T follicular helper cell (primary cell): ENCODE measurements around the gene PNPLA7.

ENCODE experiments used
- DNase-seq: peaks from one replicate; pipeline ENCODE4 v3.0.0-alpha.2; 2020; ENCODE audit warnings: low read depth

Gene PNPLA7

DNA sequence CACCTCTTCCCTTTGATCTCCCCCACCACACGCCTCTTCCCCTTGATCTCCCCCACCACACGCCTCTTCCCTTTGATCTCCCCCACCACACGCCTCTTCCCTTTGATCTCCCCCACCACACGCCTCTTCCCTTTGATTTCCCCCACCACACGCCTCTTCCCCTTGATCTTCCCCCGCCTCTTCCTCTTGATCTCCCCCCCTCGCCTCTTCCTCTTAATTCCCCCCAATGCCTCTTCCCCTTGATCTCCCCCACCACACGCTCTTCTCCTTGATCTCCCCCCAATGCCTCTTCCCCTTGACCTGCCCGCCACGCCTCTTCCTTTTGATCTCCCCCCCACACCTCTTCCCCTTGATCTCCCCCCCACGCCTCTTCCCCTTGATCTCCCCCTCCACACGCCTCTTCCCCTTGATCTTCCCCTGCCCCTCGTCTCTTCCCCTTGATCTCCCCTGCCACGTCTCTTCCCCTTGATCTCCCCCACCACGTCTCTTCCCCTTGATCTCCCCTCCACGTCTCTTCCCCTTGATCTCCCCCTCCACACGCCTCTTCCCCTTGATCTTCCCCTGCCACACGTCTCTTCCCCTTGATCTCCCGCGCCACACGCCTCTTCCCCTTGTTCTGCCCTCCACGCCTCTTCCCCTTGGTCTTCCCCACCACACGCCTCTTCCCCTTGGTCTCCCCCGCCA lies 99.5 kb downstream of the PNPLA7 start:
- DNase-seq = peak; percentile 38

GRCh38 chr9:137449931-137450538 lies 100.2 kb downstream of the PNPLA7 start:
- DNase-seq = no peak

DNA sequence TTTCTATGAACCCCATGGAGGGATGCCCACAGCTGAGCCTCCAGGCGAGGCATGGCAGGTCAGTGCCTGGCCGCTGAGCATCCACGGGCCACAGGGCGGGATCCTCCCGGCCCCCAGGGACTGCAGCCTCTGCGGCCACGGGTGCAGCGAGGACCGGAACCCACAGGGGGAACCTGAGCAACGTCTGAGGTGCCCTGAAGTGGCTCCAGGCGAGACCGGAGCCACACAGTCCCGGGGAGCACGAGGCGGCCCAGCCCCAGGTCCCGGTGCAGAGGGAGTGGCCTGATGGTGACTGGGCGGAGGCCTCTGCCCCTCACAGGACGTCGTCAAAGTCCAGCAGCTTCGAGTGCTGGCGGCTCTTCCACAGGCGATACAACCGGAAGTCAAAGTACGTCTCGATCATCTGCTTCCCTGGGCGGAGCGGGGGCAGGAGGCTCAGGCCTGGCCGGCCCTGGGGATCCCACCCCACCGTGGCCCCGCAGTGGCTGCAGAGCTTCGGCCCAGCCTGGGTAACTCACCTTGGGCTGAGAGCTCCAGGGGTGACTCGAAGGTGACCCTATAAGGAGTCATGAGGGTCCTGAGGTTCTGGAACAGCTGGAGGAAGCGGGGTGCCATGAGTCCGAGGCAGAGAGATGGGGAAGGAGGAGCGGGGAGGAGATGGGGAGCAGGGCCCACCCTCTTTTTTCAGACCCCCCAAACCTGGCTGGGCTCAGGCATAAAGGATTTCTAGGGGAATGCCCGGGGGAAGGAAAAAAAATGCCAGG lies 100.9 kb downstream of the PNPLA7 start:
- DNase-seq = no peak

DNA sequence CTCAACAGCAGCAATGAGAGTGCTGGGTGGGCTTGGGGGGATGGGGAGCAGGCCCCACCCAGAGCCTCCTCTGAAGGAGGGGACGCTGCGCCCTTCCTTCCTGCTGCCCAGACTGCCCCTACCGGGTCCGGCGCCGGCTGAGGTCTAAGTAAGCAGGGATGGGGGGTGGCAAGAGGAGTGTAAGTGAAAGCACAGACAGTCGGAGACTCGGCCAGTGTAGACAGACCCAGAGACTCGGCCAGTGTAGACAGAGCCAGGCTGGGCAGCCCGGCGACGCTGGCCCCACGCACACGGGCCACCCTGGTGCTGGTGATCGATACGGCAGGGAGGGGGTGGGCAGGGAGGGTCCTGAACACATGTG lies 101.6 kb downstream of the PNPLA7 start:
- DNase-seq = no peak

- DNase-seq = no peak
These were observed 102.2 kb downstream of the PNPLA7 start for GRCh38 chr9:137447722-137448601.

GRCh38 chr9:137446851-137447471 lies 103.2 kb downstream of the PNPLA7 start:
- DNase-seq = no peak

DNA sequence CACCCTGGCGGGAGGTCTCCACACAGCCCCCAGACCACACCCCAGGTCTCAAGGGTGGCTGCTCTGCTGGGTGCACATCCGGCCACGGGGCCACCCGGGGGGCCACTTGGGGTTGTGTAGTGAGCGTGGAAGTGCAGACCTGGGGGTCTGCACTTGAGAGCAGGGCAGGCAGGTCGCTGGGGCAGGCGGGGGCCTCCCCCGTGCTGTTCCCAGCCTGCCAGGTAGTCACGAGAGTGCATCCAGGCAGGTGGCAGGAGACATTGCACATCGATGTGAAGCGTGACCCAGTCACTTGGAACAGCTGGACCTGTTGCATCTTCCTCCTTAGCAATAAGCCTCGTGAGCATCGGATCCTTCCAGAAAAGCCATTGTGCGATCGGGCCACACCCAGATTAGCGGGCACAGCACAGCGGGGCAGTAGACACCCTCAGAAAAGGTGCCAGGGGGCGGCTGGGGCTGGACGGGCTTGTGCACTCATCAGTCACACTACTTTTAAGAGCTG lies 104.2 kb downstream of the PNPLA7 start:
- DNase-seq = no peak

GRCh38 chr9:137445275-137445807 lies 104.9 kb downstream of the PNPLA7 start:
- DNase-seq = peak; percentile 77

GRCh38 chr9:137444106-137444790 lies 106.0 kb downstream of the PNPLA7 start:
- no peak for DNase-seq

- DNase-seq = no peak
These were observed 108.3 kb downstream of the PNPLA7 start for GRCh38 chr9:137441935-137442321.

DNA sequence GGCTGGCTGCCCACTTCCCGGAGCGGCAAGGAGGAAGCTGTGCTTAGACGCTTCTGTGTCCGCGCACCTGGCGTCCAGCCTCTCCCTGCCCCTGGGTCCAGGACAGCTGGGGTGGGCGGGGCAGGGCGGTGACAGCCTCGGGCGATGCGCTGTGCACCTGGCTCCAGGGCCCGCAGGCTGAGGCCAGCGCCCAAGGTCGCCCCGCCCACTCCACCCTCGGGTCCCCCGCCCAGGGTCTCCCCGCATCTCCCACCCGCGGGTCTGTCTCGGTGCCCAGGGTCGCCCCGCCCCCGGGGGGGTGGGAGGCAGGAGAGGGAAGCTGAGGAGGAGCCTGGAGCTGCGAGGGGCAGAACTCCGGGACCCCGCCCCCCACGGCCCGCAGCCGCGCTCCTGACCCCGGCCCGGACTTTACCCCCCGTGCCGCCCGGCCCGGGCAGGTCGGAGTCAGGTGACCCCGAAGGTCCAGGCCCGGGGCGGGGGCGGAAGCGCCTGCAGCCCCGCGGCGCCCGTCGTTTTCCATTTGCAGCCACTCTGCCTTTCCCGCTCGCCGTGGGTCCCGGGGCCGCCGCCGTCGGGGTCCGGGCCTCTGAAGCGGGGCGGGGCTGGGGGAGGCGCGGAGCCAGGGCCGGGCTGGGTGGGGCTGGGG lies 108.8 kb downstream of the PNPLA7 start, which contains the start of gene ENTPD8:
Gene ENTPD8 (minus strand): TSS at position 69 of the 646 bp plus-strand sequence. CDS start 3,072 bp downstream, outside the sequence.
- no peak for DNase-seq

DNA sequence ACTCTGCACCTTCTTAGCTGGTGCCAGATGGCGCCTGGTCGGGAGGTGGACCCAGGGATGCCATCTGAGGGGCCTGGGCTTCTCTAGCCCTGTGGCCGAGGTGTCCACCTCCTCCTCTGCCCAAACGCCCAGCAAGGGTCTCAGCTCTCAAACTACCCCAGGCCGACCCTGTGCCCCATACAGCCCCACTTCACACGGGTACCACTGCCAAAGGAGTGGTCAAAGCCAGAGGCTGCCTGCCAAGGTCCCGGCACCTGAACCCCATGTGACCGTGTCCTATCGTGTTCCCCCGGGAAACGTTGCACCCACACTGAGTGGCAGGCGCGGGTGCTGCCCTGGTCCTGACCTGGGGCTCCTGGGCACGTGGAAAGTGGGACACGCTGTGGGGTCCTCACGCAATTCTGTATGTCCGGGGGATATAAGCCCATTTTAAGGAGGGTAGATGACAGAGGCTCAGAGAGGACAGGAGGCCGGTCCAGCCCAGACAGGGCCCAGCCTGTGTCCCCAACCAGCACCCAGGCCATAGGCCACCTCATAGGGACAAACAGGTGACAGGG lies 111.0 kb downstream of the PNPLA7 start:
- DNase-seq = no peak

DNA sequence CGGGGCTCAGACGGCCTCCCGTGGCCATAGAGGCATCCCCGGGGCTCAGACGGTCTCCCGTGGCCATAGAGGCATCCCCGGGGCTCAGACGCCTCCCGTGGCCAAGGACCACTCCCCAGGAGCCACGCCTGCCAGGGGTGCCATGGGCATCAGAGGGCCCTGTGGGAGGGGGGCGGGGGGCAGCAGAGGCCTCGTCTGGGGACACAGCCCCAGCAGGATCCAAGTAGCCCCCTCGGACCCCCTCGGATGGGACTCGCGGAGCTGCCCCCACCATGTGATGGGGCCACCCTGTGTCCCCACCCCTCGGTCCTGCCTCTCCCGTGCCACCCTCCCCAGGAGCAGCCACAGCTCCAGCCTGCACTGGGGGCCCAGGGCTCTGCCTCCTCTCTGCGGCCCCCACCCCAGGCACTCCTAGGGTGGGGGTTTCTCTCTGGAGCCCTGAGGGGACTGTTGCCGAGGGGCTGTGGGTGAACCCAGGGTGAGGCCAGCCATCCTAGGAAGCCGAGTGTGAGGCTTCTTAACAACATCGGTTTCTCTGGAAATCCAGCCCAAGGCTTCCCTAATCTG lies 111.5 kb downstream of the PNPLA7 start:
- DNase-seq = no peak

- no peak for DNase-seq
These were observed 112.3 kb downstream of the PNPLA7 start for GRCh38 chr9:137437691-137438590.

GRCh38 chr9:137436761-137437600 lies 113.2 kb downstream of the PNPLA7 start:
- DNase-seq = no peak

- no peak for DNase-seq
These were observed 114.0 kb downstream of the PNPLA7 start for GRCh38 chr9:137435980-137436760.
